ENCODE data around the gene SLC30A7.
"Not testable (repeated sequence)": the region's sequence is repeated elsewhere in the genome, so short reads cannot be mapped to it uniquely, and the experiment has no call there.

The SLC30A7 gene

GRCh38 chr1:100941580-100942216 is 45.8 kb downstream of the SLC30A7 start:
- no peak for DNase-seq (ENCODE audit: low read depth)

GRCh38 chr1:100942304-100943046 is 46.6 kb downstream of the SLC30A7 start:
- no peak for DNase-seq (ENCODE audit: low read depth)

DNA sequence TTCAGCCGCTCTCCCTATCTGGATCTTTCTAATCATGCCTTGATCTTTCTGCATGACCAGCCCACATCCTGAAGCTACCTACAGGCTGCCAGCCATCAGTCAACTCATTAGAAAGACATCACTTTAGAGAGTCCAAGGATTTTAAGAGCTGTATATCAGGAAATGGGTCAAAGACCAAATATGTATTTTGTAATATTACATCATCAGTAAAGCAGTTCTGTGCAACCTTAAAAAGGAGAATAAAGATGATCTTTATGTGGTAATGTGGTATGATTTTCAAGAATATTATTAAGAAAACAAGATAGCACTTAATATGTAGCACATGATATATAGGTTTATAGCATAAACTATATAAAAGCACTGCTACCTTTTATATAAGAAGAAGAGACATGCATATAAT is 47.6 kb downstream of the SLC30A7 start:
- DNase-seq (ENCODE audit: low read depth): peak; percentile 7

GRCh38 chr1:100946064-100946463 is 50.2 kb downstream of the SLC30A7 start:
- not testable (repeated sequence) for DNase-seq (ENCODE audit: low read depth)

- DNase-seq (ENCODE audit: low read depth): not testable (repeated sequence)
Observed at GRCh38 chr1:100947816-100948215, 51.9 kb downstream of the SLC30A7 start.

GRCh38 chr1:100948721-100949405 is 53.0 kb downstream of the SLC30A7 start:
- not testable (repeated sequence) for DNase-seq (ENCODE audit: low read depth)

- DNase-seq (ENCODE audit: low read depth): peak; percentile 37
Observed at GRCh38 chr1:100949515-100950158, 53.7 kb downstream of the SLC30A7 start.

DNA sequence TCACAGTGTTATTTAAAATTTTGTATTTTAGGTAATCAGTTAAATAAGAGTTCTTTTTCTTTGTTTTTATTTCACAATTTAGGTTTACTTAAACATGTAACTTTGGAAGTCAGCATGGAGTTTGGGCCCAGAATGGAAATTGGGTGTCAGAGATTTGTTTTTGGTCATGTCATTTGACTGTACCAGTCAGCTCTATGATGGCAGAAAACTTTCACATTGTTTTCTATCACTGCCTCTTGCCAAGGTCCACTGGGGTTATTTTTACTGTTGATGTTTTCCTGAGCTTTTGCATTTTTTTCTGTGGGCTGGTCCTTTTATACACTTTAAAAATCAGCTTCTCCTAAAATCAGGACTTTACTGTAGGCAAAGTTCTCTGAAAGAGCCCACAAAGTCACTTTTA is 54.4 kb downstream of the SLC30A7 start:
- DNase-seq (ENCODE audit: low read depth): no peak

- DNase-seq (ENCODE audit: low read depth): peak; percentile 73
Observed at GRCh38 chr1:100950781-100951180, 54.9 kb downstream of the SLC30A7 start.

GRCh38 chr1:100952104-100952745 is 56.3 kb downstream of the SLC30A7 start:
- DNase-seq (ENCODE audit: low read depth): no peak

DNA sequence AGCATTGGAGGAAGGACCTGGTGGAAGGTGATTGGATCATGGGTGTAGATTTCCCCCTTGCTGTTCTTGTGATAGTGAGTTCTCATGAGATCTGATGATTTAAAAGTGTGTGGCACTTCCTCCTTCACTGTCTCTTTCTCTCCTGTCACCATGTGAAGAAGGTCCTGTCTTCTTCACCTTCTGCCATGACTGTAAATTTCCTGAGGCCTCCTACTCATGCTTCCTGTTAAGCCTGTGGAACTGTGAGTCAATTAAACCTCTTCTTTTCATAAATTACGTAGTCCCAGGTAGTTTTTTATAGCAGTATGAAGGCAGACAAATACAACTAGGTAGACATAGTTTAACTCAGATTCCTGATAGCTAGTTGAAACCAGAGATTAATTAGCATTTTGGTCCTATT is 57.1 kb downstream of the SLC30A7 start:
- DNase-seq (ENCODE audit: low read depth): not testable (repeated sequence)

GRCh38 chr1:100953960-100954730 is 58.3 kb downstream of the SLC30A7 start:
- no peak for DNase-seq (ENCODE audit: low read depth)

- peak; percentile 32 for DNase-seq (ENCODE audit: low read depth)
Observed at GRCh38 chr1:100955322-100955721, 59.4 kb downstream of the SLC30A7 start.

GRCh38 chr1:100959502-100960060 is 63.7 kb downstream of the SLC30A7 start:
- peak; percentile 14 for DNase-seq (ENCODE audit: low read depth)

DNA sequence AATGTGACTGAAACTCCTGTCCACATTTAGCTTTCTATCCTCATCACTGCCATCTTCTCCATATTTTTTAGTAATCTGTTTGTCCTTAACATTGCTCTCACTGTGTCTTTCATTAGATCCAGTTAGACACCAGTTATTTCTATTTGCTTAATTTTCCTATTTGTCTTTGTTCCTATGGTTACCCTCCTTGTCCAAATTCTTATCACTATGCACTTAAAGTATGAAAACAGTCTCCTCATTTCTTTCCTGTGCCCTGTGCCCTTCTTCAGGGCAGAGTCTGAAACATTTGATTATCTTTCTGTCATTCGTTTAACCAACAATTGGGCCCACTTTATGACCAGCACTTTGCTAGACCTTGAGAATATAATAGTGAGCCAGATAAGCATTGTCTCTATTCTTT is 64.2 kb downstream of the SLC30A7 start:
- DNase-seq (ENCODE audit: low read depth): no peak

GRCh38 chr1:100968621-100969020 is 72.7 kb downstream of the SLC30A7 start:
- DNase-seq (ENCODE audit: low read depth): no peak

- no peak for DNase-seq (ENCODE audit: low read depth)
Observed at GRCh38 chr1:100969327-100969726, 73.4 kb downstream of the SLC30A7 start.

DNA sequence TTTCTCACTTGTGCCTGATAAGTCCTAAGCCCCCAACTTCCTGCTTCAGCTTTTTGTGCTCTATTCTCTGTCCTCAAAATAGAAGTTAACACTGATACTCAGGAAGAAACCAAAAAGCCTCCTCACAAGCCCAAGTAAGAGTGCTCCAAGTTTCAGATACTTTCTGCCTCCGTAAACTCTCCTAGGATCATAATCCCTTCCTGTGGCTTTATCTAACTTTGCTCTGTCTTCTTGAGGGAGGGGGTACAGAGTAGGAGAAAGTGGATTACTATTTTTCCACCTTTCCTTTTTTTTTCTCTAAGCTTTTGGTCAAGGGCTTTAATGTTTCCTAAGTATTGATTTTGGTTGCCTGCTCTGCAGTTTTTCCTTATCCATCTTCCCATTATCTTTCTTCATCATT is 75.1 kb downstream of the SLC30A7 start:
- no peak for DNase-seq (ENCODE audit: low read depth)

GRCh38 chr1:100972185-100972584 is 76.3 kb downstream of the SLC30A7 start:
- no peak for DNase-seq (ENCODE audit: low read depth)

GRCh38 chr1:100976936-100977335 is 81.0 kb downstream of the SLC30A7 start:
- no peak for DNase-seq (ENCODE audit: low read depth)

DNA sequence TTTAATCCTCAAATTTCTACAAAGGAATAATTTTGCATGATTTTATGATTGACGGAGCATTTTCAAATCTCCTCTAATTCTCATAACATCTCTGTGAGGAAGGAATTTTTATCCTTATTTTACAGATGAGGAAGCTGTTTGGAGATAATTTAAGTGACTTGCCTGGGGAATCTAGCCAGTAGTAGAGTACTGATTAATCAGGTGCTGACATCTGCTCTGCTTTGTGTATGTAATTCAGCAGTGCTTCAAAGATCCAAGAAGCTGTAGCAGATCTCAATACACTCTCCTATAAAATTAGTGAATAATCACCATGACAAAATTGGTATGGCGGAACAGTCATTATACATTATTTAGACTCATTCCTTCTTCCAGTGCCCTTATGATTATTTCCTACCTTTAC is 83.7 kb downstream of the SLC30A7 start:
- DNase-seq (ENCODE audit: low read depth): no peak
